T-helper 17 cell (primary cell): ENCODE data around the gene TNFRSF12A. TPM values are rescaled to one million over a fixed set of nuclear protein-coding genes. Genes with fewer than 3 reads are reported as not detected.

ENCODE experiments used
- ATAC-seq: fragments of 150-1000 bp; cut with Tn5 transposase; 2 replicates; pipeline ENCODE4 v1.10.0; 2021; ENCODE audit warnings: mild to moderate bottlenecking, moderate library complexity
- DNase-seq, 3 donors: peaks; one replicate each; pipeline versions ENCODE4 v3.0.0 to v3.0.0-alpha.2; 2020 to 2021
- H3K9me3 ChIP-seq: one replicate; pipeline ENCODE4 v1.7.0; 2013; ENCODE audit warnings: low read length, mild to moderate bottlenecking; ENCODE audit not compliant: control insufficient read depth, poor library complexity, severe bottlenecking
- H3K27ac Mint-ChIP-seq: one replicate; pipeline ENCODE4 v1.8.0; 2022; ENCODE audit warnings: mild to moderate bottlenecking, moderate library complexity, mixed read lengths
- H3K27me3 Mint-ChIP-seq: one replicate; pipeline ENCODE4 v1.8.0; 2022; ENCODE audit warnings: mixed read lengths
- H3K36me3 Mint-ChIP-seq: one replicate; pipeline ENCODE4 v1.8.0; 2022; ENCODE audit warnings: low read depth, mixed read lengths
- H3K4me1 Mint-ChIP-seq: one replicate; pipeline ENCODE4 v1.8.0; 2022; ENCODE audit warnings: mild to moderate bottlenecking, mixed read lengths
- H3K4me3 Mint-ChIP-seq: one replicate; pipeline ENCODE4 v1.8.0; 2022; ENCODE audit warnings: mild to moderate bottlenecking, moderate library complexity, mixed read lengths
- total RNA-seq, 4 donors: library from RNA in 2 of 4; stranded (reverse) in 2 of 4; gene quantifications; one replicate each; pipeline ENCODE4 v1.2.3 and lab custom pipeline; 2022 to 2026

The TNFRSF12A gene, protein sequence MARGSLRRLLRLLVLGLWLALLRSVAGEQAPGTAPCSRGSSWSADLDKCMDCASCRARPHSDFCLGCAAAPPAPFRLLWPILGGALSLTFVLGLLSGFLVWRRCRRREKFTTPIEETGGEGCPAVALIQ
- total RNA-seq (1 to 10 TPM in 1 of 2 donors, under 1 TPM in 1; 0.92 to 1.3 TPM), total RNA-seq (lab: John Stamatoyannopoulos, UW) (4.8 to 23.6 reads per million in 2 donors)

DNA sequence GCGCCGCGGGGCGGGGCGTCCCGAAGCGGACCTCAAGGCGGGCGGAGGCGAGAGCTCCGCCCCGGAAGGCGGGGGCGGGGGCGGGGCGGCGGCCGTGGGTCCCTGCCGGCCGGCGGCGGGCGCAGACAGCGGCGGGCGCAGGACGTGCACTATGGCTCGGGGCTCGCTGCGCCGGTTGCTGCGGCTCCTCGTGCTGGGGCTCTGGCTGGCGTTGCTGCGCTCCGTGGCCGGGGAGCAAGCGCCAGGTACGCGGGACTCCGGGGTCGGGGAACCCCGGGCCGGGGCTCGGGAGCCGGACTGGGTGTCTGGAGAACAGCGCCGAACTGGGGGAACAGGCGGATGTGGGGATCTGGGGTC lies at the start of gene TNFRSF12A:
TNFRSF12A (plus strand) TSS at position 122 of the 357 bp plus-strand sequence; CDS start at position 152, 30 bp downstream.
- H3K9me3 ChIP-seq = no peaks in the 10 kb centered on the region
- Mint-ChIP-seq H3K27me3 (no peaks in the 10 kb centered on the region), H3K36me3 (no peaks in the 10 kb centered on the region), H3K4me3 (peak within 1 kb of the TSS; percentile 91), H3K4me1 (peaks cover 34% of the 10 kb centered on the region), H3K27ac (peak within 1 kb of the TSS; percentile 74)
- DNase-seq (peak; percentile 31 to 70 (median 61)), ATAC-seq (peak; percentile 9)

DNA sequence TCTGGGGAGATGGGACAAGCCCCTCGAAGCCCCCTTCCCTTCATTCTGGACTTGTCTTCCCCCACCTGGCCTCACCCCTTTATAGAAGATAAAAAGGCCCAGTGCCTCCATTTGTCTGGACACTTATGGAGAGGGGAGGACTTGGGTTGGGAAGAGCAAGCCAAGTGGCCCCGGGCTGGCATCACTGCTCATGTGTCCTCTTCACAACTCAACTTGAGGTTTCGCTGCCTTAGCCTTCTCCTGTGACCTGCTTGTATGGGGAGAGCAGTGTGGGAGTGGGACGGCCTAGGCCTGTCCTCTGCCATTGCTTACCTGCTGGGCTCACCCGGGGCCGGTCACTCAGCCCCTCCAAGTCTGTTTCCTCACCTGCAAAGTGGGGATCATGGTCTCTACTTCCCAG lies 49.6 kb upstream of the TNFRSF12A start:
- Mint-ChIP-seq H3K4me3 (peak overlapping the region; percentile 71), H3K36me3 (peaks cover 3% of the 10 kb centered on the region), H3K4me1 (peaks cover 13% of the 10 kb centered on the region), H3K27ac (no peak overlapping the region), H3K27me3 (peaks cover 10% of the 10 kb centered on the region)
- ATAC-seq (no peak), DNase-seq (no peak)
- H3K9me3 ChIP-seq = no peaks in the 10 kb centered on the region

DNA sequence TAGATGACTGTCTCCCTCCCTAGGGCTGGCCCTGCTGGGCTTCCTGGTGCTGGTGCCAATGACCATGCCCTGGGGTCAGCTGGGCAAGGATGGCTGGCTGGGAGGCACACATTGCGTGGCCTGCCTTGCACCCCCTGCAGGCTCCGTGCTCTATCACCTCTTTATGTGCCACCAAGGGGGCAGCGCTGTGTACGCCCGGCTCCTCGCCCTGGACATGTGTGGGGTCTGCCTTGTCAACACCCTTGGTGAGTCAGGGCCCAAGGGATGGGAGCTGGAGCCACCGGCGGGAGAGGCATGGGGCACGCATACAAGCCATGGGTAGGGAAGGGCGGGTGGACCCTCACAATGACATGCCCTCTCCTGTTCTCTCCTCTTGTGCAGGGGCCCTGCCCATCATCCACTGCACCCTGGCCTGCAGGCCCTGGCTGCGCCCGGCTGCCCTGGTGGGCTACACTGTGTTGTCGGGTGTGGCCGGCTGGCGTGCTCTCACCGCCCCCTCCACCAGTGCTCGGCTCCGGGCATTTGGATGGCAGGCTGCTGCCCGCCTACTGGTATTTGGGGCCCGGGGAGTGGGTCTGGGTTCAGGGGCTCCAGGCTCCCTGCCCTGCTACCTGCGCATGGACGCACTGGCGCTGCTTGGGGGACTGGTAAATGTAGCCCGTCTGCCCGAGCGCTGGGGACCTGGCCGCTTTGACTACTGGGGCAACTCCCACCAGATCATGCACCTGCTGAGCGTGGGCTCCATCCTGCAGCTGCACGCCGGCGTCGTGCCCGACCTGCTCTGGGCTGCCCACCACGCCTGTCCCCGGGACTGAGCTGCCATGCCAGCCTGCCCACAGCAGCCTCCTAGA lies 48.8 kb upstream of the TNFRSF12A start:
- DNase-seq = no peak
- no peak for ATAC-seq
- Mint-ChIP-seq H3K27ac (no peak overlapping the region), H3K36me3 (peaks cover 3% of the 10 kb centered on the region), H3K4me1 (peaks cover 13% of the 10 kb centered on the region), H3K27me3 (peaks cover 10% of the 10 kb centered on the region), H3K4me3 (peak overlapping the region; percentile 71)
- no peaks in the 10 kb centered on the region for H3K9me3 ChIP-seq

DNA sequence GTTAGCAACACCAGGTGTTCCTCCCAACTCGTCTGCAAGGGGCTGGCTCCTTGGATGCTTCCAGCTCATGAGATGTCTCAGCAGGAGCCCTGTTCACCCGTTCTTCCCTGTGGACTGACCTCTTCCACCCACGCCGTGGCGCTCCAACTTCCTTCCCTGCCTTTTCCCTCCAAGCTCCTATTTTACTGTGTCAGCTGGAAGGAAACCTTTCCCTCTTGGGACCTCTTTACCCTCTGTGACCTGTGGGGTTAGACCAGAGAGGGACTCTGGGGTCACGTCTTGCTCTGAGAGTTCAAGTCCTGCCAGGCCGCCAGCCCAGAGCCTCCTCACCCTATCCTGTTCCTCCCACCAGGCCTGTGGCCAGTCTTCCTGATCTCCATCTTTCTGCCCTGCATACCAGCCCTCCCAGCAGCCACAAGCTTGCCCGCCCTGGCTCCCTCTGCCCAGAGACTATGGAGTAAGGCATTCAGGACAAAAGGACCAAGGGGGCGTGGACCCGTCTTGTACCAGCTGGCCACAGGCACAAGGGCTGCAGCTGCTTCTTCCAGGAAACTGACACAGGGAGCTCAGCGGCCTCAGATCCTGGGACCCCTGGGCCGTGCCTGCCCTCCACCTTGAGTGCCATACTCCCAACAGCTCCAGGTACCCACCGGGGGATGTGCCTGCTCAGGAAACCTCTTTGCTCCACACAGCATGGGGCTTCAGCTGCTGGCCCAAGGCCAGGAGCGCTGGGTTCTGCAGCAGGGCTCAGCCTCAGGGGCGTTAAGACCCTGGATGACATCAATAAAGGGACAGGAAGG lies 48.0 kb upstream of the TNFRSF12A start:
- no peak for DNase-seq

DNA sequence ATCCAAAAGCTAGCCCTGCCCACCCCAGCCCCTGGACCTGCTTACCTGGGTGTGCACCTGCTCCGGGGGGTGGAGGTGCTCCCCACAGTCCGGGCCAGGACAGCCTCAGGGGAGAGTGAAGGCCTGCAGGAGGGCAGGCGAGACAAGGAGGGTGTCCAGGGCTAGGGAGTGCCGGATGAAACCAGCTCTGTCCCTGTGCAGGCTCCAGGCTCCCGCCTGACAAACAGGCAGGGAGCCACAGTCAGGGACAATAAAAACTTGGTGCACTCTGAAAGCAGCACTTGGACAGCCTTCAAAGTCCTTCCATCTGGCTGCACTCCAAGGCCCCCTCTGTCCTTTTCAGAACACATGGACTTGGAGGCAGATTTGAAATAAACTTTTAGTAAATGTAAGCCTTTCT lies 47.1 kb upstream of the TNFRSF12A start:
- ATAC-seq (no peak), DNase-seq (no peak)
- H3K4me1 Mint-ChIP-seq = peaks cover 10% of the 10 kb centered on the region
- peaks cover 7% of the 10 kb centered on the region for H3K27me3 Mint-ChIP-seq
- no peaks in the 10 kb centered on the region for H3K9me3 ChIP-seq
- peaks cover 3% of the 10 kb centered on the region for H3K36me3 Mint-ChIP-seq
- H3K27ac Mint-ChIP-seq = no peak overlapping the region
- no peak overlapping the region for H3K4me3 Mint-ChIP-seq

More for the DNA sequence above, 48.0 kb upstream of the TNFRSF12A start:
- H3K36me3 Mint-ChIP-seq = peaks cover 3% of the 10 kb centered on the region
- no peaks in the 10 kb centered on the region for H3K9me3 ChIP-seq
- no peak for ATAC-seq
- H3K27ac Mint-ChIP-seq = no peak overlapping the region
- peaks cover 10% of the 10 kb centered on the region for H3K27me3 Mint-ChIP-seq
- H3K4me1 Mint-ChIP-seq = peaks cover 13% of the 10 kb centered on the region
- no peak overlapping the region for H3K4me3 Mint-ChIP-seq

DNA sequence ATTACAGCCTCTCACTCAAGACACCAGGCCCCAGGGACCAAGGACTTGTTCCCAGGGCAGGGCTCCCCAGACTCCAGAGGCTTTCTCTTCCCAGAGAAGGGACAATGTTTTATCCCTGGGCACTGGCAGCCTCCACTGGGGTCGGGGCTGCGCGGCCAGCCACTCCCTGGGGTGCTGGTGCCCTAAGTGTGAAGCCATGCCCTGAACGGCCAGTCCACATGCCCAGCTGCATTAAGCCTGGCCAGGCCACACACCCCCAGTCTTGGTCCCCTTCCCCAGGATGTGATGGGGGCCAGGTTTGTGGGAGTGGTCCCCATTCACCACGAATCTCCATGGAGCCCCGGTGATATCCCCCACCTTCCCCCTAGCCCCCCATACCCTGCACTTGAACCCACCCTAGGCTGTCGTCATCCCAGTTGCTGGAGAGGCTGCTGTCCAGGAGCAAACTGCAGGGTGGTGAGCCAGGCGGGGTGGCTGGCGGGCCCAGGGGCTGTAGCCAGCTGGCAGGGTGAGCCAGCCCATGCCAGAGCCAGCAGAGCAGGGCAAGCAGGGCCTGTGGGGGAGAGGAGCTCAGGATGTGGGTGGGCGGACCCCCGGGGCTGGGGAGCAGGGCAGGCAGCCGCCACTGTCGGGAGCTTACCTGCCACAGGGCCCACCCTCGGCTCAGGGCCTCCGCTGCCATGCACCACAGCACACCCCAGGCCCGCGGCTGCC lies 46.4 kb upstream of the TNFRSF12A start:
- H3K27me3 Mint-ChIP-seq = peaks cover under 1% of the 10 kb centered on the region
- no peak for ATAC-seq
- DNase-seq = no peak
- H3K36me3 Mint-ChIP-seq = peaks cover 3% of the 10 kb centered on the region
- H3K4me1 Mint-ChIP-seq = peaks cover 4% of the 10 kb centered on the region
- H3K9me3 ChIP-seq = no peaks in the 10 kb centered on the region
- H3K27ac Mint-ChIP-seq = no peak overlapping the region
- no peak overlapping the region for H3K4me3 Mint-ChIP-seq

DNA sequence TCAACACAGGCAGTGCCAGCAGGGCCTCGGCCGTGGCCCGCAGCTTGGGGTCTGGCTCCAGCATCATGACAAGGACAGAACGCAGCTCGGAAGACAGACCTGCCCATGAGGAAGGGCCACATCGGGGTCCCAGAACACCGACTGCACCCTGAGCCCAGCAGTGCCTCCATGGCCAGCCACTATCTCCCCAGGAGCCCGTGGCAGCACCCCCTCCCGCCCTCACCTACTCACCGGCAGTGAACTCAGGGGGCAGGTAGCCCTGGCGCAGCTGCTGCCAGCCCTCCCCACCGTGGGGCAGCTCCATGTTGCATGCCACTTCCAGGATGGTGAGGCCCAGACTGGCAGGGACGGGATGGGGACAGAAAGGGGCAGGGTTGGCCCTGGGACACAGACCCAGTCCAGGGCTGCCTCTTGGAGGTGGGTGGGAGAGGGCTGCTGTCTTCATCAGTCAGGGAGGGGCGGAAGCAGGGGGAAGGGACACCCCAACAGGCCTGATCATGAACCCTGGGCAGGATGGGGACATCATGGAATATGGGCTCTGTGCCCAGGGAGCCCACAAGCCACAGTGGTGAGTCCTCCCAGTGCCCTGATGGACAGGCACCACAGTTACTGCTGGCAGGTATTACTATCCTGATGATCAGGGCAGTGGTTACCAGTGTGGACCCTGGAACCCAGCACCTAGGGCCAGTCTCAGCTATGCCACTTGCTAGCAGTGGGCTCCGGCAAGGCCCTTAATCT lies 45.7 kb upstream of the TNFRSF12A start:
- DNase-seq (no peak), ATAC-seq (no peak)
- no peaks in the 10 kb centered on the region for H3K9me3 ChIP-seq
- H3K27ac Mint-ChIP-seq = no peak overlapping the region
- peaks cover 4% of the 10 kb centered on the region for H3K4me1 Mint-ChIP-seq
- no peaks in the 10 kb centered on the region for H3K27me3 Mint-ChIP-seq
- H3K36me3 Mint-ChIP-seq = peaks cover 3% of the 10 kb centered on the region
- H3K4me3 Mint-ChIP-seq = no peak overlapping the region

DNA sequence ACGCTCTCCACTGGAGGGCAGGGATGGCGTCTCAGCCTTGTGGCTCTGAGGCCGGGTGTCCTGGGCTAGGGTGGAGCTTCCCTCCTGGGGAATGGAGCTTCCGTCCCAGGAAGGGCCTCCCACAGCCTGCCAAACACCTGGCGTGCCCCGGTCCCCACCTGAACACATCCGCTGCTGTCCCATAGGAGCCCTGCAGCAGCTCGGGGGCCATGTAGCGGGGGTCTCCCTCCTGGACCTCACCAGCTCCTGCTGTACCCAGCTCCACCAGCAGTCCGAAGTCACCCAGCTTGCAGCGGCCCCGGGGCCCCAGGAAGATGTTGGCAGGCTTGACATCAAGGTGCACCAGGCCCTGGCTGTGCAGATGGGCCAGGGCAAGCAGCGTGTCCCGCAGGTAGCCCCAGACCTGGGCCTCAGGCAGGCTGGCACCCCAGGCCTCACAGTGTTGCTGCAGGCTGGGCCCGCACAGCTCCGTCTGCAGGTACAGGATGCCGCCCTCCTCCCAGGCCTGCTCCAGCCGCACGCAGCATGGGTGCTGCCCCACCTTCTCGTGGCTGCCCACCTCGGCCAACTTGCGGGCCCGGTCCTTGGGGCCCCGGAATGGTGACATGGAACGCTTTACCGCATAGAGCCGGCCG lies 44.9 kb upstream of the TNFRSF12A start:
- Mint-ChIP-seq H3K27ac (no peak overlapping the region), H3K27me3 (no peaks in the 10 kb centered on the region), H3K4me3 (no peak overlapping the region), H3K4me1 (peaks cover 4% of the 10 kb centered on the region), H3K36me3 (peaks cover 3% of the 10 kb centered on the region)
- ATAC-seq (no peak), DNase-seq (no peak)
- H3K9me3 ChIP-seq = no peaks in the 10 kb centered on the region

DNA sequence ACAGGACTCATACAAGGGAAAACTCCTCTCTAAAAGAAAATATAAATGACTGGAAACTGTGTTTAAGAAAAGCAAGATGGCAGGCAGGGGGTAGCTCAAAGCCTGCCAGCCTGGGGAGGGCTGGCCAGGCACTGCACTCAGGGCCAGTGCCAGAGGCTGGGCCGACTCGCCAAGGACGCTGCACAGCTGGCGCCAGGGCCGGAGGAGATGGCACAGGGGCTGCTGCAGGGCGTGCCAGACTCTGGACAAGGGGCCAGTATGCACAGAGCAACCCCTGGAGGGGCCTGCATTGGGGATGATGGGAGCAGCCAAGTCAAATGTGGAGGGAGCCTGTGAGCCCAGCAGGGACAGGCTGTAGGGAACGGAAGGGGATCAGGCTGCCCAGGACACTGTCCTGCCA lies 44.0 kb upstream of the TNFRSF12A start:
- Mint-ChIP-seq H3K4me1 (peaks cover 4% of the 10 kb centered on the region), H3K27ac (no peak overlapping the region), H3K36me3 (peaks cover 3% of the 10 kb centered on the region), H3K4me3 (no peak overlapping the region), H3K27me3 (no peaks in the 10 kb centered on the region)
- no peaks in the 10 kb centered on the region for H3K9me3 ChIP-seq
- ATAC-seq = no peak
- no peak for DNase-seq

DNA sequence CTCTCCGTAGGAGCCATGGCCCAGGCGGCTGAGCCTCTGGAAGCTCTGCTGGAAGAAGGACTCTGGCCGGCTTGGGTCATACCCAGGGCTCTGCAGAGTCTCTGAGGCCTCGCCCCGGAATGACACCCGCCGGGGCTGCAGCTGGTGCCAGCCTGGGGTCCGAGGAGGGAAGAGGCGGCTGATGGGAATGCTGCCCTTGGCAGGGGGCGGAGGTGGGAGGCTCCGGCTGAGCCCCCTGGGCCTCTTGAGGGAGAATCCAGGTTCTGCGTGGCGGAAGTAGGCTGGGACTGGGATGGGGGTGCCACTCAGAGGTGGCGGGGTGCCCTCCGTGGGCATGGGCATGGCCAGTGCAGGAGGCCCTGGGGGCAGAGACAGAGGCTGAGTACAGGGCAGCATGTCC lies 43.5 kb upstream of the TNFRSF12A start:
- ATAC-seq (no peak), DNase-seq (no peak)
- no peaks in the 10 kb centered on the region for H3K9me3 ChIP-seq
- peaks cover 5% of the 10 kb centered on the region for H3K4me1 Mint-ChIP-seq
- H3K4me3 Mint-ChIP-seq = no peak overlapping the region
- no peak overlapping the region for H3K27ac Mint-ChIP-seq
- peaks cover 3% of the 10 kb centered on the region for H3K36me3 Mint-ChIP-seq
- no peaks in the 10 kb centered on the region for H3K27me3 Mint-ChIP-seq

DNA sequence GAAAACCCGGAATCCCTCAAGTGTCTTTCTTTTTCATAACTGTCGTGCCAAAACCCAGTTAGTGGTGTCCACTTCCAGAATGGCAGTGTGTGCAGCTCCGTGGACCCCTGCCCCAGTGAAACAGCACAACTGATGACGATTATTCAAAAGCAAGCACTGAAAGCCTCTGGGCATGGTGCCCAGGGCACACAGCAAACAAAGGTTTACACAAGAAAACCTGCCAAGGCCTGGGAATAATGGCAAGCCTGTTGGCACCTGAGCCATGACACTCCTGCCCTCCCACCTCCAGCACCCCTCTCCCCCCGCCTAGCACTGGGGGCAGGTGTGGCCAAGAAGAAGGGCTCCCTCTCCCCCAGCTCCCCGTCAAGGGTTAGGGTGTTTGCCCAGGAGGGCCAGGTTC lies 42.7 kb upstream of the TNFRSF12A start:
- DNase-seq (no peak), ATAC-seq (no peak)
- no peaks in the 10 kb centered on the region for H3K9me3 ChIP-seq
- H3K4me1 Mint-ChIP-seq = peaks cover 3% of the 10 kb centered on the region
- no peak overlapping the region for H3K4me3 Mint-ChIP-seq
- no peaks in the 10 kb centered on the region for H3K36me3 Mint-ChIP-seq
- H3K27ac Mint-ChIP-seq = no peak overlapping the region
- no peaks in the 10 kb centered on the region for H3K27me3 Mint-ChIP-seq

DNA sequence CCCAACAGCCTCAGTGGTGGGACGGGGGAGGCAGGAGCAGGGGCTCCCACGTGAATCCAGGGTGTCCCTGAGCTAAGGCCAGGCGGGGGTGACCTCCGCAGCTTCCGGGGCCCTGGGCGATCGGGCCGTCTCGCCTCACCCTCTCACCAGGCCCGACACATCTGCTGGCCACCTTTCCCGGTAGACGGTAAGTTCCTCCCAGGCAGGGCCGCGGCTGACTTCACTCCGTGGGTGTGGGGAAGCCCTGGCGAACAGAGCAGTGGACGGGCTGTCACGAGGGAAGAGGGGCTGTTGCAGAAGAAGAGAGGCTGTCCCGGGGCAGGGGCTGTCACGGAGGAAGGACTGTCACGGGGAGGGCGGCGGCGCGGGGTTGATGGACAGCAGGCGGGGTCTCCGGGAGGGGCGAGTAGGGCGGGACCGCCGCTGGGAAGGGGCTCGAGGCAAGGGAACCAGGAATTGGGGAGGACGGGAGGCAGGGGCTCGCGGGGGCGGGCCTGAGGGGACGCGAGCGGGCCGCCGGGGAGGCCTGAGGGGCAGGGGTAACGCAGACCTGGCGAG lies 40.4 kb upstream of the TNFRSF12A start:
- H3K9me3 ChIP-seq = no peaks in the 10 kb centered on the region
- H3K36me3 Mint-ChIP-seq = no peaks in the 10 kb centered on the region
- H3K4me1 Mint-ChIP-seq = peaks cover 3% of the 10 kb centered on the region
- no peak for ATAC-seq
- H3K27ac Mint-ChIP-seq = no peak overlapping the region
- H3K4me3 Mint-ChIP-seq = peak overlapping the region; percentile 77
- no peaks in the 10 kb centered on the region for H3K27me3 Mint-ChIP-seq
- DNase-seq = no peak
